Stimulated activated CD4-positive, alpha-beta T cell treated with anti-CD3 and anti-CD28 coated beads, Interleukin-4, amount 100 ng/mL, for 4 hours (primary cell): ENCODE results near the gene SLC51A.
A peak's percentile ranks its signal among the peaks of the same experiment; 100 is the strongest.
"Not testable (repeated sequence)": the region's sequence is repeated elsewhere in the genome, so short reads cannot be mapped to it uniquely, and the experiment has no call there.

Experiments used
- DNase-seq, 2 experiments: peaks; one replicate each; pipeline ENCODE4 v3.0.0-alpha.2; 2020

SLC51A gene

DNA sequence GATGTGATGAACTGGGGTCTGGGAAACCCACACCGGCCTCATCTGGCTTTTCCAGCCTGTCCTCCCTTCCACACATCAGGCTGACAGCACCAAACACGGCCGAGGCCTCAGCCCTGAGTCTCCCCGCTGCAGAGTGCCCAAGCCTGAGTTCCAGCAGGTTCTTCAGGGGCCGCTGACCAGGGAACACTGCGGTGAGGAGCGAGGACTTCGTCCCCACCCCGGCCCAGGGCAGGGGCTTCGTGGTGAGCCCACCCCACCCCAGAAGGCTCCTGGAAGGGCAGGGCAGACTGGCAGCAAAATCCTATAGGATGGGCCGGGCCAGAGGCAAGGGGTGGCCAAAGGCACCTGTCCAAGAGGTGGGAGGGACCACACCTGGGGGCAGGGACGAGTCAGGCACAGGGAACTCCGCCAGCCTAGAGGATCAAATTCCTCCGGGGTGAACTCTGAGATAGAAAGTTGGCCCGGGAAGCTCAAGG lies at the start of gene SLC51A:
Gene SLC51A, plus strand, starts transcription at position 446 of the 476 bp plus-strand sequence. CDS start 179 bp downstream, outside the sequence.
- no peak for DNase-seq

DNA sequence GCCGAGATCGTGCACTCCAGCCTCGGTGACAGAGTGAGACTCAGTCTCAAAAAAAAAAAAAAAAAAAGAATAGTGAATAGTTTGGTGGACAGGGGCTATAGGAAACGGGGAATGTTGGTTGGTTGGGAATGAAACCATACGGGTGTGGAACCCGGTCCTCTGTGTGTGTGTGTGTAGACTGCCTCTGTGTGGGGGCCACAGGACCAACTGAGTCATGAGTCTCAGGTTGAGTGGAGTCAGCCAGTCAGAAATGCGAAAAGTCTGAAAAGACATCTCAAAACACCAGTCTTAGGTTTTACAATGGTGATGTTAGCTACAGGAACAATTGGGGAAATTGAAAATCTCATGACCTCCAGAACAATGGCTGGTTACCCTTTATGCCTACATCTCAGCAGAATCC lies 49.6 kb upstream of the SLC51A start:
- no peak for DNase-seq

DNA sequence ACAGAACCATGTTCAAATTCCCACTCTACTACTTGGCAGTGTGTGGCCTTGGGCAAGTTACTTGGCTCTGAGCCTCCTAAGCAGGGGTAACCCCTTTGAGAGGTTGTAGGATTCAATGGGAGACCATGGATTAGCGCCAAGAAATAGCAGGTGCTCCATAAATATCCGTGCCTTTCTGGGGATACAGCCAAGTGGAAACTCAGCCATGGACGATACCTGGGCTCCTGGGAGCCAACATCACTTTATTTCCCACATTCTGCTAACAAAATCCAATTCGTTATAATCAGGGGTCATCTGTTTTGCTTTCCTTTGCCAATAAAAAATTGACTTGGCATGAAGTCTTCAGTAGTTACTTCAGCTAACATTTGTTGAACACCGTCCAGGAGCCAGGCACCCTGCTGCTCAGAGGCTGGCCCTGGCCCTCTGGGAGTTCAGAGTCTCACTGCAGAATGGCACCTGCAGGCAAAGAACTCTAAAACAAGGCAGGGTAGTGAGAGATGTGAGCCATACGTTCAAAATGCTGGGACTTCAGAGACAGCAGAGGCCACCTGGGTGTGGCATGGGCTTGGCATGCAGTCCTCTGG lies 47.4 kb upstream of the SLC51A start:
- DNase-seq: no peak

DNA sequence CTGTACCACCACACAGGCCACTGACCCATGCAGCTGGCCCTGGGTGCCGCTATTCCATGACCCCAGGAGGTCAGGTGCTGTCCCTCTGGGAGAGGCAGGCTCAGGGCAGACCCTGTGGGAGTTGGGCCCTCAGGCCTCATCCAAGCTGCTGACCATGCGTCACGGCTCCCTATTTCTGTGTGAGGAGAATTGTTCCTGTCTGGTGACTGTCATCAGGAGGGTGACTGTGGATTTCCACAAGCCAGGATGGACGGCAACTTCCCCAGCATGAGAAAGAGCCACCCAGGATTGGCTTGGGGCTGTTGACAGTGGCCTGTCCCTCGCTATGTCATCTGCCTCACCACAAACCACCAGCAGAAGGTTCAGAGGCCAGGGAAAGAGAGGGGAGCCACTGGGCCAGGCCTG lies 46.5 kb upstream of the SLC51A start:
- DNase-seq: no peak

DNA sequence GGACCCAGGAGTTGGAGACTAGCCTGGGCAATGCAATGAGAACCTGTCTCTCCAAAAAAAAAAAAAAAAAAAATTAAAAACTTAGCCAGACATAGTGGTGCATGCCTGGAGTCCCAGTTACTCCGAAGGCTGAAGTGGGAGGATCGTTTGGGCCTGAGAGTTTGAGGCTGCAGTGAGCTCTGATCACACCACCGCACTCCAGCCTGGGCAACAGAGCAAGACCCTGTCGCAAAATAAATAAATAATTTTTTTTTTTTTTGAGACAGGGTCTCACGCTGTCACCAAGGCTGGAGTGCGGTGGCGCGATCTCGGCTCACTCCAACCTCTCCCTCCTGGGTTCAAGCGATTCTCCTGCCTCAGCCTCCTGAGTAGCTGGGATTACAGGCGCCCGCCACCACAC lies 46.0 kb upstream of the SLC51A start:
- DNase-seq: not testable (repeated sequence)

DNA sequence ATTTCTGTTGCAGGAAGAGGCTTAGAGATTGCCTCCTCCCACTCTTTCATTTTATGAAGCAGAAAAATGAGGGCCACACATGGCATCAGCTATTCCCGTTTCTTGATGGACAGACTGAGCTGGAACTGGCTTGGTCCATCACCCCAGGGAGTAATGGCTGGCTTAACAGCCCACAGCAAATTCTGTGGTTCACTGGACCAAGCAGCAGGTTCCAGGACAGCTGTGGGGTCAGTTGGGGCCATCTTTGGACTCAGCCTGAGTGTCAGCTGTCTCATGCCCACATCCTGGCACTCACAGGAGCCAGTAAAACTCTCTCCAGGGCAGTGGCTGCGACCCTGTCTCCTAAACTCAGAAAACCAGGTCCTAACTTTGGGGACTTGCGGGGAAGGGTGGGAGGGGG lies 41.7 kb upstream of the SLC51A start:
- DNase-seq: no peak

DNA sequence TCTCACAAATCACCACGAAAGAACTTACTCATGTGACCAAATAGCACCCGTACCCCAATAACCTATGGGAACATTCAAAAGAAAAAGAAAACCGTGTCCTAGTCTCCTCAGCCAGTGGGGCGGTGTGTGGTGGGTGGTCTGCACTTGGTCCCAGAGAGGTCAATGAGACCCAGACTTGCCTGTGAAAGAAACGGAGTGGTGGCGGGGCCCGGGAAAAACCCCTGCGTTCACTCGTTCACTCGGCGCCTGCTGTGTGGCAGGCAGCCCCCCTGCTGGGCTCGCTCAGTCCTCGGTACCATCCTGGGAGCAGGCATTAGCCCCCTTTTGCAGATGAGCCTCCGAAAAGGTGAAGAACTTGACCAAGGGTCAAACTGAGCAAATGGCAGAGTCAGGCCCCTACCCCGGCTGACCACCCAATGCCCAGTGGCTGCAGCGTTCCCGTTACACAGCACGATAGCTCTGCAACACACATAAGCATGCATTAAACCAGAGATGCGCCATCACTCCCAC lies 41.2 kb upstream of the SLC51A start:
- no peak for DNase-seq

DNA sequence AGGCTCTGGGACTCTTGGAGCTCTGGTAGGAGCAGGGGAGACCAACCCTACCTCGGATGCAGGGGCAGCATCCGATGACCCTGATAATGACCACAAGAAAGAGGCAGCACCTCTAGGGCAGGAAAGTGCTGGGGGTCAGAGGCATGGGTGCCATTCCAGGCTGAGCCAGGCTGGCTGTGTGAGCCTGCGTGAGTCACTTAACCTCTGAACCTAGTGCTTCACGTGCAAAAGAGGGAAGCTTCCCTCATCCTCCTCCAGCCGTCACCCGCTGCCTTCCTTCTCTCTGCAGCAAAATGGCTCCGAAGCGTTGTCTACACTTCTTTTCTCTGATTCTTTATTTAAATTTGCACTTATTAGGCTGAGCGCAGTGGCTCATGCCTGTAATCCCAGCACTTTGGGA lies 40.6 kb upstream of the SLC51A start:
- no peak for DNase-seq

DNA sequence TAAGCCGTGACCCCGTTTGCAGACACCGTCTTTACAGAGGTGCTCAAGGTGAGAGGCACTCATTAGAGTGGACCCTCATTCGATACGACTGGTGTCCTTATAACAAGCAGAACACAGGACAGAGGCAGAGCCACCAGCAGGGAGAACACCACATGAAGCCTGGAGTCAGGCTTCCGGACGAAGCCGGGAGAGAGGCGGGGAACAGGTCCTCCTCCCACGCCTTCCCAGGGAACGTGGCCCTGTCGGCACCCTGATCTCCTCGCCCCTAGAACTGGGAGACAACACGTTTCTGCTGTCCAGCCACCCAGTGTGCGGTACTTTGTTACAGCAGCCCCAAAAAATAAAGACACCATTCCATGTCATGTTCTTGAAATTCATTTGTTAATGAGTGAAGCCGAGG lies 38.8 kb upstream of the SLC51A start:
- no peak for DNase-seq

DNA sequence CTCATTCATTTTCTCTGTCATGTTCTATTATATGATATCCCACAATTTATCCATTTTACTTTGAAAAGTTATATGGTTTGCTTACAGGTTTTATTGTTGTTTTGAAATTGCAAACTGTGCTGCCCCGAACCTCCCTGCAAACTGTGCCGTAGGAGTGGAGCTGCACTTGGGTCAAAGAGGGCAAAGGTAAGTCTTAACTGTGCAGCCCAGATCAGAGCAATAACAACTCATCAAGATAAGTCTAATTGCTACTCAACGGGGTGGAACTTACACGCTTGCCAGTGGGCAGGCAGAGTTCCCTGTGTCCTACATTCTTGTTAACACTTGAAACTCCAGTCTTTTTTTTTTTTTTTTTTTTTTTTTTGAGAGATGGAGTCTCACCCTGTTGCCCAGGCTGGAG lies 38.4 kb upstream of the SLC51A start:
- no peak for DNase-seq

DNA sequence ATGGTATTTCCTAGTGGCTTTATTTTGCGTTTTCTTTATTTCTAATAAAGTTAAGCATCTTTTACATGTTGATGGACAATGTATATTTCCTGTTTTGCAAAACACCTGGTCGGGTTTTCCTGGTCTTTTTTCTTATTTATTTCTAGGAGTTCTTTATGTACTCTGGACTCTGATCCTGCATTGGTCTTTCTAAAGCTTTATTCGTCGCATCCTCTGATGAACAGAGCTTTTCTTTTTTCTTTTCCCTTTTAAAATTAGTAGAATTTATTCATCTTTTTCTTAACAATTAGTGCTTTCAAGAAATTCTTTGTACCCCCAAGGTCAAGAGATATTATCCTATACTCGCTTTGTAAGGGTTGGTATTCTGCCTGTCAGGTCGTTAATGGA lies 37.3 kb upstream of the SLC51A start:
- DNase-seq: no peak

DNA sequence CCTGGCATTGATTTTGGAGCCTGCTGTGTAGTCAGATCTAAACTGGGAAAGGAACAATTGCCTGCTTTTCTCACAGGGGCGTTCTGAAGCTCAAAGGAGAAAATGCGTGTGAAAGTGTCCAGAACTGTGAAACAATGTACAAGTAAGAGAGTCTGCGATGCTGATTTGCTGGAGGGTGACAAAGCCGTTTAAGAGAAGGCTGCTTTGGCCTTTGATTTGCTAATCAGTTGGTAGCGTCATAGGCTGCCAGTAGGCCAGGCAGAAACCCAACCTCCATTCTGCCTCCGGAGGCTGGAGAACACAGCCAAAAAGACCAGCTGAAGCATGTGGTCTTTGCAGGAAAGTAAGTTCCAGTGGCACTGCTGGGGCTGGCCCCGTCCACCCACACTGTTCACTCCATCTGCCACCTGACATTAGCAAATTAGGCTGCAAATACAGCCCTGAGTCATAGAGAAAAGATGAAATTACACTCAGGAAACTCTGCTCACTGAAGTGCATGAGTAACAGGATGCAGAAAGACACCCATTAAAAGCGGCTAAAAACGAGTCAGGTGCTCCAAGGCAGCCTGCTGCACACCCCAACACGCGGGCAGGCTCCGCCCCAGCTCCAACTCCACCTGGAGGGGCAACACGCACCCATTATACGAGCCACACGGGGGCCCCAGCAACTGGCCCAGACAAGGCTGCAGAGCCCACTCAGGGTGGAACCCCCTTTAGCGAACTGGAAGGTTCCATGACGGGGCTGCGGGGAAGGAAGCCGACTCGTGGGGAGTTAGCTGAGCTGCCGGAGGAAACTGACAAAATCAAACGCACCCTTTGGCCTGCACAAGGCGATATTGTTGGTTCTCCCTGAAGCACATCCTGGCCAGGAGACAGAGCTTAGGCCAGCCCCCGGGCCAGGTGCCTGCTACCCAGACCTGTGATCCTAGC lies 36.7 kb upstream of the SLC51A start:
- DNase-seq: peak; percentile 68 to 91

DNA sequence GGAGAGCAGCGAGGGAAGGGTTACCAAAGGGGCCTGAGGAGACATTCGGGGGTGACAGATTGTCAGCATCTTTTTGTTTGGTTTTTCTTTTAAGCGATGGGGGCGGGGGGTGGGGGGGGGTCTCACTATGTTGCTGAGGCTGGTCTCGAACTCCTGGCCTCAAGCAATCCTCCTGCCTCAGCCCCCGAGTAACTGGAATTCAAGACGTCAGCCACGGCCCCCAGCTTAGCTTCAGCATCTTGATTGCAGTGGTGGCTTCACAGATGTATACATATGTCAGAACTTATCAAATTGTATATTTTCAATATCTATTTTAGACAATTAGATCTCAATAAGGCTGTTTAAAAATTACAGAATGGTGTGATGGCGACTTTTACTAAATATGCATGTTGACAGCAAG lies 36.0 kb upstream of the SLC51A start:
- DNase-seq: no peak

DNA sequence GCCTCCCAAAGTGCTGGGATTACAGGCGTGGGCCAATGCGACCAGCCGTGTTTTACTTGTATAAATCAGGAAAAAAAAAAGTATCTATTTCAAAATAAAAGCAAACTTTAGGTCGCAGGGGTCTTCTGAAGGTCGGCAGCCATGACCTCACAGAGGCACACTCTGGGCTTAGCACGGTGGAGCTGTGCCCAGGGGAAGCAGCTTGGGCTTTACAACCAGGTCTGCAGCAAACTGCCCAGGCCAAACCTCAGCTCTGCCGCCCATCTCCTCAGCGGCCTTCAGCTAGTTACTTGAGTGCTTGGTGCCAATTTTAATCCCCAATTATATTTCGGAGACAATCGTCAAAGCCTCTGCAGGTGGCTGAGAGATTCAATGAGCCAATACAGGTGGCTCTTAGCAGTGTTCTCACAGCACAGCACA lies 35.2 kb upstream of the SLC51A start:
- no peak for DNase-seq

DNA sequence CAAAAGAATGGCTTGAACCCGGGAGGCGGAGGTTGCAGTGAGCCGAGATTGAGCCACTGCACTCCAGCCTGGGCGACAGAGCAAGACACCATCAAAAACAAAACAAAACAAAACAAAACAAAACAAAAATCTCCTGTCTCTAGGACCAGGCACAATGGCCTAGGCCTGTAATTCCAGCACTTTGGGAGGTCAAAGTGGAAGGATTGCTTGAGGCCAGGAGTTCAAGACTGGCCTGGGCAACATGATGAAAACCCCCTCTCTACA lies 32.2 kb upstream of the SLC51A start:
- DNase-seq: not testable (repeated sequence)

DNA sequence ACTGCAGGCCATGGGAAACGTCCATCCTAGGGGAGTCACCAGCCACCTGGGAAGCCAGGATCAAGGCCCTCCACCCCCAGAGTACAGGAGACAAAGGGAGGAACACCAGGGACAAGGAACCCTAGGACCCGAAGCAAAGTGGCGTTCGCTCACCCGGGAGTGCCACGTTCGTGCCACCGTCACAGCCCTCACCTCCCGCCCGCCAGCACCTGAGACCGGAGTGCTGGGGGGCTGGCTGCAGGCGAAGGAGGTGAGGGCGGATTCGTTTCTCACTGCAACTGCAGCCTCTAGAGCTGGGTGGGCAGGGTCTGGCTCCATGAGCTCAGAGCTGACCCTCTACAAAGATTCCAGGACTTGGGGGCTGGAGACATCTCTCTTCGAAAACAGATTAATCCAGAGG lies 31.5 kb upstream of the SLC51A start:
- no peak for DNase-seq

DNA sequence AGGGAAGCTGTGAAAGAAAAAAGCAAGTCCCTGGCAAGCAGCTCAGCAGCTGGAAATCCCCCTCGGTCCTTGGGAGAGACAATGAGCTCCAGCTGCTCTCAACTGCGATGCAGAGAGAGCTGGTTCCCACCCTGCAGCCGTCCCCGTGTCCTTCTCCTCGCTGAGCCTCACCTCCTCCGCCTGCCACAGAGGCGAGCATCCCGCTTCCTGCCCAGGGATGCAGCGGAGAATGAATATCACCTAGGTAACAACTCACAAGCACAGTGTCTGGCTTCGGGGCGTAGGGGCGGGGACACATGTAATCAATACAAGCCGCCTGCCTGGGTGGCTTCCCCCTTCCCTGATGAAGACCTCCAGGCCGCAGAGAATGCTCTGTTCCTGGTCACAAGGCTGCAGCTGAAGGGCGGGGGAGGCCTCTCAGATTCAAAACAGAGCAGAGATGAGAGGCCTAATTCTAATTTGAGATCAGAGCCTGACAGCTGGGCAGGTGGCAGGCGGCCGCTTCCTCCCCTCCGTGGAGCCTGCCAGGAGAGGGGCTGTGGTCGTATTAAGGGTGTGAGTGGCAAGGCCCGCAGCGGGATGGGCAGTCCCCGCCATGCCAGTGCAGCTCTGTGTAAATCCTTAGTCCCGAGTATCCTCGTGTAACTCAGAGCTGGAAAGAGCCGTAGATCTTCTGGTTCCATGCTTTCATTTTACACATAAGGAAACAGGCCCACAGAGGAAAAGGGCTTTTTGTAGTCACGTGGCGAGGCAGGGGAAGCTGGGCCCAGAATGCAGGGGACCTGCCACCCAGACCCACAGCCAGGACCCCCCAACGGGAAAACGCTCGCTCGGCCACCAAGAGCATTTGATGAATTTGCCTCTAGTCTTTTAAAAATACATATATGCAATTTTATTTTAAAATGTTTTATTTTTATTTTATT lies 29.4 kb upstream of the SLC51A start:
- DNase-seq: no peak

DNA sequence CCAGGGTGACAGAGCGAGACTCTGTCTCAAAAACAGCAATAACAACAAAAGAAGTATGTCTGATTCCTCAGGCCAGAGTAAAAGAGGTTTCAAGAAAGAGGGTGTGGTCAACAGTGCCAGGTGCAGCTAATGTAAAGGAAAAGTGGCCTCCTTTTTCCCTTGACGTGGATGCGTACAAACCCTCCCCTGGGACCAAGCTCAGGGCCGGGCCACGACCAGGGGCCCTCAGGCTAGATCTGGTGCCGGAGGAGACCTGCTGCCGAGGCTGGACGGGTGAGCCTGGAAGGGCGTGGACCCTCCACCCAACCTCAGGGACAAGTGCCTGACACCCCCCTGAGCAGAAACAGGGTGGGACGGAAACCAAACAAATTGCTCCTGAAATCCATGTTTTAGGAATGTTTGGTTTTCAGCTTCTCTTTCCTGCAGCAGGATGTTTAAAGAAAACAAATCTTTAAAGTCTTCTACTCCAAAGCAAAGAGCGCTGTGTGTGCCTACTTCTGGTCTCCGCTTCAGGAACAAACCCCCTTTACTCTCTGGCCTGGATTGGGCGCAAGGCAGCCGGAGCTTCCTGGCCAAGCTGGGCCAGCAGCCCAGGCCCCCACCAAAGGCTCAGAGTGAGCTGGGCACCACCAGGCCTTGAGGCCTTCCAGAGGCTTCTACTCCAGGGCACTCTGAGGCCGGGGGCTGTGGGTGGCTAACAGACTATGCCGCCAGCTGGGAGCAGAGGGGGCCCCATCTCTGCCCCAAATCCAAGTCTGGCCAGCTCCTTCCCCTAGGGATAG lies 26.6 kb upstream of the SLC51A start:
- no peak for DNase-seq

DNA sequence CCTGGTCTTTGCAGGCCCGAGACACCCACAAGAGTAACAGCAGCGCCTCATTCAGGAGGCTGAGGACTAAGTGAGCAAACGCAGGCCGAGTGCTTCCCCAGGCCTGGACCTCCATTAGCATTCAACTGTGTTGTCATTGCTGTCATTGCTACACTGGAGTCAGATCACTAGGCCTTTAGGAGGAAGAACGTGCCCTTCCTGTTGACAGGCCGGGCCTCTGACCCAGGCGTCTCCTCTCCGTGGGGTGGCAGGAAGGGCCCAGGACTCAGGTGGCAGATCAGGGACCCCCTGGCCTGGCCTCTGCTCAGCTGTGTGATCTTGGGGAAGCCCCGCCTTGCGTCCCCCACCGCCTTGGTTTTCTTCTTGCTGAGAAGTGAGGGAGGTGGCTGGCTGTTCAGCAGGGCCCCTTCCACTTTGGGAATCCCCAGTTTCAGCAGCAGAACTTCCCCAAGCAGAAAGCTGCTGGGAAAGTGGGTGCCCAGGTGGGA lies 24.3 kb upstream of the SLC51A start:
- DNase-seq: peak; percentile 39 to 49

DNA sequence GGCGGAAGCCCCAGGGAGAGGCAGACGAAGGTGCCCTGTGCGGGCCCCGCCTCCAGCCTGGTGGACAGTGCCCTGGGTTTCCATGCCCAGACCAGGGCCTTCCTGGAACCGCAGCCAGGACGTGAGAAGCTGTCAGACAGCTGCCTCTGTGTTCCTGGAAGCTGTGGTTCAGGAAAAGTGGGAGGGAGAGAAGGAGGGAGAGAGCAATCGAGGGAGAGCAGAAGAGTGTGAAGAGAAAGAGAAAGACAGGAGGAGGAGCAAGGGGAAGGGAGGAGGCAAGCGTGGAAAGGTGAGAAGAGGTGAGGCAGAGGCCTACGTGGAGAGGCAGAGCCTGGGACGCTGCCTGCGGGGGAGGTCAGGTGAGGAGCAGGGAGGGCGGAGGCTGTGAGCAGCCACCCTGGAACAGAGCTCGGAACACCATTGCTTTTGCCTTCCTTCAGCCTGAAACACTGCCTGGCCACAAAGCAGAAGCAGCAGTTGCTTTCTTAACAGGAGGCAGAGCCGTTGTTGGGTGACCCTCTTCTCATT lies 23.7 kb upstream of the SLC51A start:
- DNase-seq: no peak

DNA sequence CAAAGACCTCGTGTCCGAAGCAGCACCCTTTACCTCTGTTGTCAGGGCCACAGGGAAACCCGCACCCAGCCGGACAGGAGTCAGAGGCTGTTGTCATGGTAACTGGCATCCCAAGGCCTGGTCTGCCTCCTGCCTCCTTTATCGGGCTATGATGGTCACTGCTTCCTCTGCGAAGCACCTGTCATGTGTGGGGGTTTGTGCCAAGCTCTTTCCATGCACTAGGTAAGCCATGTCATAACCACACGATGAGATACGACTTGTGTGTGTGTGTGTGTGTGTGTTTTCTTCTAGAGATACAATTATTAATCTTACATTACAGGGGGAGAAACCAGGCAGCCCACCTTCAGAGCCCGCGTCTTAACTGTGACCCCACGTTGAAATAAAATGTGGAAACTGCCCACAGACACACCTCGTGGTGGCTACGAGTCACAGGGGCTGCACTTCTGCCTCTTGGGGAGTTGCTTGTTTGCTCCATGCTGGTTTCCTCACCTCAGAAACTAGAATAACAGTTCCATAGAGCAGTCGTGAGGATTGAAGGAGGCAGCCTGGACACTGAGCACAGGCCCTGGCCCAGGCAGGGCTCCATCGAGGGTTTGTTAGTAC lies 23.1 kb upstream of the SLC51A start:
- no peak for DNase-seq
